ENCODE data around the gene MED9.
A peak's percentile ranks its signal among the peaks of the same experiment; 100 is the strongest.
"Not testable (repeated sequence)": the region's sequence is repeated elsewhere in the genome, so short reads cannot be mapped to it uniquely, and the experiment has no call there.

The MED9 gene

GRCh38 chr17:17476865-17477467 lies at the start of gene MED9:
Gene MED9, plus strand, starts transcription at chr17:17477000. Its CDS starts 42 bp downstream, at chr17:17477042.
- DNase-seq (ENCODE audit: insufficient read length, low spot score) = peak; percentile 98
- FAIRE-seq = peak; percentile 89

- FAIRE-seq = no peak
- DNase-seq (ENCODE audit: insufficient read length, low spot score) = no peak
Observed at GRCh38 chr17:17429222-17429621, 47.6 kb upstream of the MED9 start.

GRCh38 chr17:17430924-17431323 lies 45.9 kb upstream of the MED9 start:
- not testable (repeated sequence) for FAIRE-seq; DNase-seq (ENCODE audit: insufficient read length, low spot score)

GRCh38 chr17:17431605-17432004 lies 45.2 kb upstream of the MED9 start:
- no peak for DNase-seq (ENCODE audit: insufficient read length, low spot score)
- no peak for FAIRE-seq

- FAIRE-seq = no peak
- DNase-seq (ENCODE audit: insufficient read length, low spot score) = no peak
Observed at GRCh38 chr17:17433000-17433703, 43.6 kb upstream of the MED9 start.

GRCh38 chr17:17434477-17434876 lies 42.3 kb upstream of the MED9 start:
- DNase-seq (ENCODE audit: insufficient read length, low spot score) (no peak), FAIRE-seq (no peak)

GRCh38 chr17:17435323-17435722 lies 41.5 kb upstream of the MED9 start:
- DNase-seq (ENCODE audit: insufficient read length, low spot score) (no peak), FAIRE-seq (no peak)

- DNase-seq (ENCODE audit: insufficient read length, low spot score) = no peak
- no peak for FAIRE-seq
Observed at GRCh38 chr17:17437461-17437860, 39.3 kb upstream of the MED9 start.

GRCh38 chr17:17437893-17438292 lies 38.9 kb upstream of the MED9 start:
- FAIRE-seq (no peak), DNase-seq (ENCODE audit: insufficient read length, low spot score) (no peak)

- DNase-seq (ENCODE audit: insufficient read length, low spot score) (peak; percentile 83), FAIRE-seq (peak; percentile 66)
Observed at GRCh38 chr17:17440010-17440843, 36.6 kb upstream of the MED9 start.

- DNase-seq (ENCODE audit: insufficient read length, low spot score) = no peak
- no peak for FAIRE-seq
Observed at GRCh38 chr17:17440938-17441675, 35.7 kb upstream of the MED9 start.

GRCh38 chr17:17443173-17443572 lies 33.6 kb upstream of the MED9 start:
- no peak for FAIRE-seq
- DNase-seq (ENCODE audit: insufficient read length, low spot score) = no peak

- DNase-seq (ENCODE audit: insufficient read length, low spot score) (no peak), FAIRE-seq (no peak)
Observed at GRCh38 chr17:17445296-17445924, 31.4 kb upstream of the MED9 start.

- no peak for DNase-seq (ENCODE audit: insufficient read length, low spot score)
- no peak for FAIRE-seq
Observed at GRCh38 chr17:17445925-17446665, 30.7 kb upstream of the MED9 start.

GRCh38 chr17:17446666-17447155 lies 30.1 kb upstream of the MED9 start:
- FAIRE-seq (no peak), DNase-seq (ENCODE audit: insufficient read length, low spot score) (no peak)

- DNase-seq (ENCODE audit: insufficient read length, low spot score) = no peak
Observed at GRCh38 chr17:17447264-17447663, 29.5 kb upstream of the MED9 start.

GRCh38 chr17:17448076-17448475 lies 28.7 kb upstream of the MED9 start:
- no peak for DNase-seq (ENCODE audit: insufficient read length, low spot score)
- no peak for FAIRE-seq

More at GRCh38 chr17:17447264-17447663, 29.5 kb upstream of the MED9 start:
- FAIRE-seq = no peak

GRCh38 chr17:17448723-17449122 lies 28.1 kb upstream of the MED9 start:
- FAIRE-seq (no peak), DNase-seq (ENCODE audit: insufficient read length, low spot score) (no peak)

- FAIRE-seq (no peak), DNase-seq (ENCODE audit: insufficient read length, low spot score) (no peak)
Observed at GRCh38 chr17:17453088-17453487, 23.7 kb upstream of the MED9 start.

GRCh38 chr17:17454276-17454675 lies 22.5 kb upstream of the MED9 start:
- DNase-seq (ENCODE audit: insufficient read length, low spot score) = no peak
- FAIRE-seq = no peak
